Measurements from ENCODE around the gene SH3RF1. TPM values are rescaled to one million over a fixed set of nuclear protein-coding genes. Genes with fewer than 3 reads are reported as not detected.

Gene SH3RF1
- total RNA-seq, 1 donor from 2014 or later = 13.6 TPM

GRCh38 chr4:169131556-169132208 is 139.1 kb downstream of the SH3RF1 start:
- Histone ChIP-seq H3K36me3 (ENCODE audit: control insufficient read depth in 3 of 3, insufficient read depth in 3 of 3, low read length in 3 of 3) (peaks cover 4 to 29% (median 15%) of the 10 kb centered on the region in 3 donors), H3K4me1 (ENCODE audit: control insufficient read depth in 3 of 3, insufficient read depth in 3 of 3, low read length in 3 of 3) (peaks cover 5 to 9% (median 6%) of the 10 kb centered on the region in 3 donors), H3K9ac (ENCODE audit: low read depth in 1 of 3, low read length in 3 of 3) (no peak overlapping the region), H3K9me3 (ENCODE audit: control insufficient read depth in 3 of 3, low read length in 3 of 3) (no peaks in the 10 kb centered on the region), H3K27ac (ENCODE audit: low read depth, low read length) (no peak overlapping the region), H3K4me3 (ENCODE audit: low read length in 3 of 3) (no peak overlapping the region), H3K27me3 (ENCODE audit: control insufficient read depth in 3 of 3, insufficient read depth in 3 of 3, low read length in 3 of 3) (no peaks in the 10 kb centered on the region)

GRCh38 chr4:169128902-169129301 is 141.9 kb downstream of the SH3RF1 start:
- Histone ChIP-seq H3K27me3 (ENCODE audit: control insufficient read depth in 3 of 3, insufficient read depth in 3 of 3, low read length in 3 of 3) (no peaks in the 10 kb centered on the region), H3K9ac (ENCODE audit: low read depth in 1 of 3, low read length in 3 of 3) (no peak overlapping the region), H3K9me3 (ENCODE audit: control insufficient read depth in 3 of 3, low read length in 3 of 3) (no peaks in the 10 kb centered on the region), H3K27ac (ENCODE audit: low read depth, low read length) (no peak overlapping the region), H3K36me3 (ENCODE audit: control insufficient read depth in 3 of 3, insufficient read depth in 3 of 3, low read length in 3 of 3) (peaks cover 4 to 19% (median 15%) of the 10 kb centered on the region in 3 donors), H3K4me1 (ENCODE audit: control insufficient read depth in 3 of 3, insufficient read depth in 3 of 3, low read length in 3 of 3) (no peaks in the 10 kb centered on the region), H3K4me3 (ENCODE audit: low read length in 3 of 3) (no peak overlapping the region)

DNA sequence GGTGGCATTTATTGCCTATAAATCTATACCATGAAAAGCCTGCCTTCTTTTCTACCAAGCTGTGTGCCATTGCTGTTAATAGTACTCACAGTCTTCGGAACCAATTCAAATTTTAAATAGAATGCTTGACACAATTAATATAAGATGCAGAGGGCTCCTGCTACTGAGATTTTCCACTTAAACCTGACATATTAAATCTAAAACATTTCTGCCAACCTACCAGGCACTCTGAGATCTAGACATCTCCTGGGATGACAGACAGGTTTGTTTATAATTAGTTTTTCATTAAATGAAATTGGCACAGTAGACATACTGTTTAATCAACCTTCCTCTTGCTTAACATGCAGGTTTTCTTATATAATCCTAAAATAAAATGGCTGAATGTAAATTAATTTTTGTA is 143.4 kb downstream of the SH3RF1 start:
- peaks cover 4 to 16% (median 15%) of the 10 kb centered on the region in 3 donors for H3K36me3 ChIP-seq (ENCODE audit: control insufficient read depth in 3 of 3, insufficient read depth in 3 of 3, low read length in 3 of 3)
- no peak overlapping the region for H3K4me3 ChIP-seq (ENCODE audit: low read length in 3 of 3)
- H3K27me3 ChIP-seq (ENCODE audit: control insufficient read depth in 3 of 3, insufficient read depth in 3 of 3, low read length in 3 of 3) = no peaks in the 10 kb centered on the region
- H3K9me3 ChIP-seq (ENCODE audit: control insufficient read depth in 3 of 3, low read length in 3 of 3) = no peaks in the 10 kb centered on the region
- no peak overlapping the region for H3K27ac ChIP-seq (ENCODE audit: low read depth, low read length)
- no peaks in the 10 kb centered on the region for H3K4me1 ChIP-seq (ENCODE audit: control insufficient read depth in 3 of 3, insufficient read depth in 3 of 3, low read length in 3 of 3)
- no peak overlapping the region for H3K9ac ChIP-seq (ENCODE audit: low read depth in 1 of 3, low read length in 3 of 3)

DNA sequence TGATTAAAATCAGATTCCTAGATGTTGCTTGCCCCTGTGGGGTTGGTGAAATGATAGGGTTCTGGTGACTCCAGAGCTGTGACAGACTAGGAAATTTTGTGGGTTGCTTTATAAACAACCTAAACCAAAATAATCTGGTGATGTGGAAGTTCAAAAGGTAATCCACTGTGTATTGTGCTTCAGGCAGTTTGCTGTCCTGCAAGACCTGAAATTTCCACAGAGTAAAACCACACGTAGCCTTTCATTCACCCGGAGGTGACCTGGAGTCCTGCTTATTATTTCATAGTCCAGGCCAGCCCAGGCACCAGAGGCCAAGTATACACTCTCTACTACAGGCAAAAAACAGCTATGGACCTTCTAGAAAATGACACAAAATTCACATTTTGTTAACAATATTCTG is 146.1 kb downstream of the SH3RF1 start:
- H3K9me3 ChIP-seq (ENCODE audit: control insufficient read depth in 3 of 3, low read length in 3 of 3) = no peaks in the 10 kb centered on the region
- H3K27ac ChIP-seq (ENCODE audit: low read depth, low read length) = no peak overlapping the region
- H3K4me3 ChIP-seq (ENCODE audit: low read length in 3 of 3) = no peak overlapping the region
- peaks cover 6 to 21% (median 18%) of the 10 kb centered on the region in 3 donors for H3K36me3 ChIP-seq (ENCODE audit: control insufficient read depth in 3 of 3, insufficient read depth in 3 of 3, low read length in 3 of 3)
- no peaks in the 10 kb centered on the region for H3K27me3 ChIP-seq (ENCODE audit: control insufficient read depth in 3 of 3, insufficient read depth in 3 of 3, low read length in 3 of 3)
- no peaks in the 10 kb centered on the region for H3K4me1 ChIP-seq (ENCODE audit: control insufficient read depth in 3 of 3, insufficient read depth in 3 of 3, low read length in 3 of 3)
- H3K9ac ChIP-seq (ENCODE audit: low read depth in 1 of 3, low read length in 3 of 3) = no peak overlapping the region

- no peak overlapping the region for H3K9ac ChIP-seq (ENCODE audit: low read depth in 1 of 3, low read length in 3 of 3)
- H3K4me3 ChIP-seq (ENCODE audit: low read length in 3 of 3) = no peak overlapping the region
- no peaks in the 10 kb centered on the region for H3K4me1 ChIP-seq (ENCODE audit: control insufficient read depth in 3 of 3, insufficient read depth in 3 of 3, low read length in 3 of 3)
- H3K9me3 ChIP-seq (ENCODE audit: control insufficient read depth in 3 of 3, low read length in 3 of 3) = no peaks in the 10 kb centered on the region
- peaks cover 4 to 14% (median 14%) of the 10 kb centered on the region in 3 donors for H3K36me3 ChIP-seq (ENCODE audit: control insufficient read depth in 3 of 3, insufficient read depth in 3 of 3, low read length in 3 of 3)
- no peaks in the 10 kb centered on the region for H3K27me3 ChIP-seq (ENCODE audit: control insufficient read depth in 3 of 3, insufficient read depth in 3 of 3, low read length in 3 of 3)
- H3K27ac ChIP-seq (ENCODE audit: low read depth, low read length) = no peak overlapping the region
These were observed 148.3 kb downstream of the SH3RF1 start for GRCh38 chr4:169122422-169122821.

DNA sequence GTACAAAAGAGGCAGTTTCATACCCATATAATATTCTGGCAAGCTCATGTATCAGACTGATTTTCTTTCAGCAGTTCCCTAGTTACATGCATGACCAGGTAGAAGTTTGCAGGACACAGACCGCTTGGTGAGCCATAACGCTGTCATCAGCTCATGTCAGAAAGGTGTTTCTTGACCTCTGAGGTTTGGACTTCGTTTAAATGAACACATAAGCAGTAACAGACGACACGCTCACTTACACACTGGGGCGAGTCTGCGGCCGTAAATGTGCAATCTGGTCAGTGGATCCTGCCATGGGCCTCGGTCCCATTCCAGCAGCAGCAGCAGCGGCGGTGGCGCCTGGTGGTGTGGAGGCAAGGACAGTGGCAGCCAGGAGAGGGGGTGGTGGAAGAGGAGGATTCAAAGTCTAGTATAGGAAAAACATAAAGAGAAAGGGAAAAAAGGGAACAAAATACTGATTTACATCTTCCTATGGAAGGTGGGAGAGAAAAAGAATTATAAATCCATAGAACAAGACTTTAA is 148.8 kb downstream of the SH3RF1 start:
- Histone ChIP-seq H3K9ac (ENCODE audit: low read depth in 1 of 3, low read length in 3 of 3) (no peak overlapping the region), H3K9me3 (ENCODE audit: control insufficient read depth in 3 of 3, low read length in 3 of 3) (no peaks in the 10 kb centered on the region), H3K36me3 (ENCODE audit: control insufficient read depth in 3 of 3, insufficient read depth in 3 of 3, low read length in 3 of 3) (peaks cover 9 to 19% (median 19%) of the 10 kb centered on the region in 3 donors), H3K27me3 (ENCODE audit: control insufficient read depth in 3 of 3, insufficient read depth in 3 of 3, low read length in 3 of 3) (no peaks in the 10 kb centered on the region), H3K27ac (ENCODE audit: low read depth, low read length) (no peak overlapping the region), H3K4me3 (ENCODE audit: low read length in 3 of 3) (no peak overlapping the region), H3K4me1 (ENCODE audit: control insufficient read depth in 3 of 3, insufficient read depth in 3 of 3, low read length in 3 of 3) (no peaks in the 10 kb centered on the region)

GRCh38 chr4:169120624-169121023 is 150.1 kb downstream of the SH3RF1 start:
- H3K9ac ChIP-seq (ENCODE audit: low read depth in 1 of 3, low read length in 3 of 3) = no peak overlapping the region
- H3K27ac ChIP-seq (ENCODE audit: low read depth, low read length) = no peak overlapping the region
- peaks cover 20 to 32% (median 32%) of the 10 kb centered on the region in 3 donors for H3K36me3 ChIP-seq (ENCODE audit: control insufficient read depth in 3 of 3, insufficient read depth in 3 of 3, low read length in 3 of 3)
- H3K27me3 ChIP-seq (ENCODE audit: control insufficient read depth in 3 of 3, insufficient read depth in 3 of 3, low read length in 3 of 3) = no peaks in the 10 kb centered on the region
- H3K4me1 ChIP-seq (ENCODE audit: control insufficient read depth in 3 of 3, insufficient read depth in 3 of 3, low read length in 3 of 3) = no peaks in the 10 kb centered on the region
- H3K4me3 ChIP-seq (ENCODE audit: low read length in 3 of 3) = no peak overlapping the region
- H3K9me3 ChIP-seq (ENCODE audit: control insufficient read depth in 3 of 3, low read length in 3 of 3) = no peaks in the 10 kb centered on the region

DNA sequence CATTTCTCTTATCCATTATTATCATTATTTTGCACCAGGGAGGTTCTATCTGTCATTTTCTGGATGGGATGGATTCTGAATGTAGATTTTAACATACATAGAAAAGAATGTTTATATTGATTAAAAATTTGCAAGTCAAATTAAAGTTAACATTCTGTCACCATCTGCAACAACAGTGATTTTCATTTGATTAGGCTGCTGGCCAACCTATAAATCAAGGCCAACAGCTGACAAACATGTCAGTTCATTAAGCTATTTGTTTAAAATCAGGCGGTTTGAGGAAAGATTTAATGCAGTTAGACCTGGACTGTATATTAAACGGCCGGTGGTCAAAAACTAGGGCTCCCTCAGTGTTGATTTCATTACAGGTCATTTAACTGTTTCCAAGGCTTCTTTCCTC is 151.2 kb downstream of the SH3RF1 start:
- no peaks in the 10 kb centered on the region for H3K27me3 ChIP-seq (ENCODE audit: control insufficient read depth in 3 of 3, insufficient read depth in 3 of 3, low read length in 3 of 3)
- H3K36me3 ChIP-seq (ENCODE audit: control insufficient read depth in 3 of 3, insufficient read depth in 3 of 3, low read length in 3 of 3) = peaks cover 20 to 35% (median 35%) of the 10 kb centered on the region in 3 donors
- no peak overlapping the region for H3K9ac ChIP-seq (ENCODE audit: low read depth in 1 of 3, low read length in 3 of 3)
- no peaks in the 10 kb centered on the region for H3K9me3 ChIP-seq (ENCODE audit: control insufficient read depth in 3 of 3, low read length in 3 of 3)
- H3K4me1 ChIP-seq (ENCODE audit: control insufficient read depth in 3 of 3, insufficient read depth in 3 of 3, low read length in 3 of 3) = no peaks in the 10 kb centered on the region
- H3K27ac ChIP-seq (ENCODE audit: low read depth, low read length) = no peak overlapping the region
- no peak overlapping the region for H3K4me3 ChIP-seq (ENCODE audit: low read length in 3 of 3)

DNA sequence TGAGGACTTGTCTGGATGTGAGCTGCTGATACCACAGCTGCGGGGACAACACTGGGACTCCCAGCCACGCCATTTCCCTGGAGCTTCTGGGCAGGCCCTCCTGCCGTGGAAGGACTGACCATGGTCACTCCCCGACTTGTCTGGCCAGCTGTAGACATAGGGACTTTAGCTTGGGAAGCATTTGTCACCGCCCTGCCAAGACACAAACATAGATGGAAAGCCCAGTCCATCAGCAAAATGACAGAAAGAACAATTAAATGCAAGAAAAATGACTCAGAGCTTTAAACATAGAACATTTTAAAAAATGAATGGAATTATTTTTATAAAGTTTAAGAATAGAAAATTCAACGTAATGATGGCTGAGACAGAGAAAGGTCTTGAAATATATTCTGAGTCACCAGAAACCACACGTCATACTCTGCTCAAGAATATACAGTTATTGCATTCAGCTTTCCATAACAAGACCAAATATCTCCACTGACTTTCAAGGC is 153.1 kb downstream of the SH3RF1 start:
- Histone ChIP-seq H3K27ac (ENCODE audit: low read depth, low read length) (no peak overlapping the region), H3K9me3 (ENCODE audit: control insufficient read depth in 3 of 3, low read length in 3 of 3) (no peaks in the 10 kb centered on the region), H3K36me3 (ENCODE audit: control insufficient read depth in 3 of 3, insufficient read depth in 3 of 3, low read length in 3 of 3) (peaks cover 25 to 41% (median 38%) of the 10 kb centered on the region in 3 donors), H3K4me1 (ENCODE audit: control insufficient read depth in 3 of 3, insufficient read depth in 3 of 3, low read length in 3 of 3) (no peaks in the 10 kb centered on the region), H3K27me3 (ENCODE audit: control insufficient read depth in 3 of 3, insufficient read depth in 3 of 3, low read length in 3 of 3) (no peaks in the 10 kb centered on the region), H3K4me3 (ENCODE audit: low read length in 3 of 3) (no peak overlapping the region), H3K9ac (ENCODE audit: low read depth in 1 of 3, low read length in 3 of 3) (no peak overlapping the region)

GRCh38 chr4:169116270-169116901 is 154.4 kb downstream of the SH3RF1 start:
- no peak overlapping the region for H3K9ac ChIP-seq (ENCODE audit: low read depth in 1 of 3, low read length in 3 of 3)

More at GRCh38 chr4:169116270-169116901, 154.4 kb downstream of the SH3RF1 start:
- Histone ChIP-seq H3K27me3 (ENCODE audit: control insufficient read depth in 3 of 3, insufficient read depth in 3 of 3, low read length in 3 of 3) (no peaks in the 10 kb centered on the region), H3K36me3 (ENCODE audit: control insufficient read depth in 3 of 3, insufficient read depth in 3 of 3, low read length in 3 of 3) (peaks cover 27 to 35% (median 33%) of the 10 kb centered on the region in 3 donors), H3K4me3 (ENCODE audit: low read length in 3 of 3) (no peak overlapping the region), H3K4me1 (ENCODE audit: control insufficient read depth in 3 of 3, insufficient read depth in 3 of 3, low read length in 3 of 3) (no peaks in the 10 kb centered on the region), H3K9me3 (ENCODE audit: control insufficient read depth in 3 of 3, low read length in 3 of 3) (no peaks in the 10 kb centered on the region), H3K27ac (ENCODE audit: low read depth, low read length) (no peak overlapping the region)

Data from skeletal muscle tissue (tissue), 4 donors.